K562 (cell line): Measurements from ENCODE around the gene CAST. TPM values are rescaled to one million over a fixed set of nuclear protein-coding genes. Genes with fewer than 3 reads are reported as not detected.

Experiments used
- CHD7 ChIP-seq: fragments of 200-600 bp; sonication (generic); IDR thresholded peaks from one replicate; pipeline ENCODE4 v1.6.1; 2012; ENCODE audit warnings: mild to moderate bottlenecking, low read depth, low read length, inconsistent platforms
- CTBP1 ChIP-seq: fragments of 450-650 bp; IDR thresholded peaks from 2 replicates; pipeline ENCODE4 v1.6.1; 2016; ENCODE audit warnings: borderline replicate concordance
- MEIS2 ChIP-seq: fragments of 450-650 bp; IDR thresholded peaks from 2 replicates; pipeline ENCODE4 v1.6.1; 2014; ENCODE audit warnings: mild to moderate bottlenecking; ENCODE audit not compliant: partially characterized antibody
- POLR2H ChIP-seq: IDR thresholded peaks from 2 replicates; pipeline ENCODE4 v1.6.1; 2016; ENCODE audit warnings: missing genetic modification characterization, low read depth, mild to moderate bottlenecking, control low read depth, missing compliant biosample characterization, moderate library complexity
- PRPF4 ChIP-seq: fragments of 200-400 bp; formaldehyde crosslinking; IDR thresholded peaks from one replicate; pipeline ENCODE4 v1.6.1; 2017; ENCODE audit warnings: low read length, low read depth, mild to moderate bottlenecking; ENCODE audit not compliant: insufficient read depth, poor library complexity, severe bottlenecking
- ZFX ChIP-seq: sonication (generic); formaldehyde crosslinking; IDR thresholded peaks from 2 replicates; pipeline ENCODE4 v1.8.0; 2022; ENCODE audit warnings: mild to moderate bottlenecking, missing genetic modification reagents, moderate library complexity
- polyA plus RNA-seq, 8 experiments: library from polyadenylated mRNA; depleted of rRNA in 4 of 8; stranded (reverse) in 5 of 8; unstranded in 3 of 8; fragments of >200 nt; fragmentation: Nextera tagmentation in 2 of 8; fragmentation: Illumina TruSeq in 1 of 8; extraction: Ambion mirVana in 2 of 8; extraction: Trizol in 1 of 8; gene quantifications; 2 replicates each; pipeline versions ENCODE4 v1.2.1 to v1.2.3, GENCODE V29; 2011 to 2014; ENCODE audit warnings: inconsistent platforms in 1 of 8, missing spikeins in 1 of 8
- total RNA-seq, 7 experiments: library from RNA; depleted of rRNA in 6 of 7; stranded (reverse); fragments of >200 nt in 6 of 7; fragmentation: Illumina TruSeq in 2 of 7; extraction: Trizol in 2 of 7; gene quantifications; 2 replicates each; pipeline versions ENCODE4 v1.2.1 to v1.2.3, GENCODE V29; 2011 to 2021; ENCODE audit warnings: low replicate concordance in 1 of 7
- TF ChIP-seq, protein P1 (sequence below): fragments of 250-450 bp; sonication (Bioruptor Pico); IDR thresholded peaks from 2 replicates; pipeline ENCODE4 v1.5.0; 2021; ENCODE audit warnings: mild to moderate bottlenecking, moderate library complexity

The CAST gene
- total and polyA plus RNA-seq, 9 of the 15 experiments (the other 6 are each of a cell fraction or from before 2014, with no cell fraction given), result 55.5 to 136 (median 86.1) TPM

GRCh38 chr5:96809921-96810320, 147.7 kb downstream of the CAST start (continued):
- TF ChIP-seq ZFX (CRISPR knock-in tag) (no peak), MEIS2 (no peak), POLR2H (no peak), CTBP1 (no peak), PRPF4 (no peak), CHD7 (no peak)
- TF ChIP-seq, protein P1, sequence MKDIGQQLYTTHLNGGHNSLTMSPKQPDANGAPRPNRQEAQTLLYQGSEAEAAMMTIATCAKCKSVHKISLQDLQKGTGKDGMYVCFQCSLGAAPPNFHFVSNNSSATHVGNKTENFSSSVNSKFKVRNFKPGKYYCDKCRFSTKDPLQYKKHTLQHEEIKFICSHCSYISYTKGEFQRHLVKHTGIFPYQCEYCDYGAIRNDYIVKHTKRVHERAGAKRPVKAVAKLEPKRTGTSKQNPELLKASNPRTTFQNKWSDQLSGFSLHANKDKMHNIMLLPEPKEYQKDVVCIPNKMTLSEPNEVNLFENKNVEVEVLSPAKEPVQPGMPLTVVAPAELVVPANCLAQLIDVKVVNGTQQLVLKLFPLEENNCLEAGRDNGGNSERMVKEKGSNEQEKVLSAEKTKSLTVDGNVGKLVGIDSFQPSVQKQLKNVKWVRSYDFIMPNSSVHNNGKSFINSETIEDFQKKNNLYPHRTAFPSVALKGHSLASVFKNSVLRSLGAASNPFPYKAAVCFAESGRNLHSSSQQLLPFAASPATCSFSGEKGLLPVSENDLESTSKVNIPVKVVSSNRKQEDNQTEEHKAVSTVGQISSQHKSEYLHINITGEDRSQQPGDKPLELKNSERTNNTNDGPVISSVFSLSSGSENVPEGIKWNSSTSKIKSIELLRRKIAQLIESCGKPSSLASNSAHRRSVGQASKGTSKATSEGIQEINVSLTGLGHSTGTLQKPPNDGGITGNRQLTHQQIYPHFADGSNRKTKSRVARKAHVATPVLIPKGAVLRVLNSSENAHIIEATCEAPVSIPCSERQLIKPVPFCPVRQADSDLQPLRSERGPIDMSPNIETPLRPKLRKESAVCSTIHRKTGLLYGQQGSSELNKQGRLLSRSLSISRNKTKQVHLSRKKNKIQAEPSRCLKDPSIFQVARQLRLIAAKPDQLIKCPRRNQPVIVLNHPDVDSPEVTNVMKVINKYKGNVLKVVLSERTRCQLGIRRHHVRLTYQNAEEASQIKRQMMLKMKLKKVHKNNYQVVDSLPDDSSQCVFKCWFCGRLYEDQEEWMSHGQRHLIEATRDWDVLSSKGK, result no peak
- TF ChIP-seq, all 486 proteins: peak for 0
